Liver (tissue), 9 donors: ENCODE measurements around the gene ACACB. TPM values are rescaled to one million over a fixed set of nuclear protein-coding genes. Genes with fewer than 3 reads are reported as not detected.

ENCODE experiments used
- DNase-seq: peaks from one replicate; pipeline ENCODE4 v3.0.0-alpha.2; 2017; ENCODE audit warnings: low spot score
- H3K27ac ChIP-seq, 2 donors: one replicate each; pipeline ENCODE4 v1.7.0; 2013; ENCODE audit warnings: inconsistent platforms in 2 of 2, low read length in 2 of 2, control low read depth in 1 of 2, low read depth in 1 of 2, mild to moderate bottlenecking in 1 of 2
- H3K27me3 ChIP-seq, 4 donors: one replicate each; pipeline versions ENCODE4 v1.6.1 to v1.7.0; 2013; ENCODE audit warnings: low read length in 3 of 4, inconsistent platforms in 1 of 4, mild to moderate bottlenecking in 1 of 4, moderate library complexity in 1 of 4; ENCODE audit not compliant: control insufficient read depth in 4 of 4, insufficient read depth in 4 of 4
- H3K36me3 ChIP-seq, 4 donors: one replicate each; pipeline versions ENCODE4 v1.6.1 to v1.7.0; 2013; ENCODE audit warnings: low read length in 3 of 4, mild to moderate bottlenecking in 3 of 4, low read depth in 1 of 4, moderate library complexity in 1 of 4; ENCODE audit not compliant: control insufficient read depth in 4 of 4, insufficient read depth in 3 of 4
- H3K4me1 ChIP-seq, 4 donors: one replicate each; pipeline versions ENCODE4 v1.6.1 to v1.7.0; 2013; ENCODE audit warnings: low read length in 3 of 4, mild to moderate bottlenecking in 3 of 4, moderate library complexity in 1 of 4; ENCODE audit not compliant: control insufficient read depth in 4 of 4, insufficient read depth in 4 of 4
- H3K4me3 ChIP-seq, 3 donors: one replicate each; pipeline versions ENCODE4 v1.6.1 to v1.7.0; 2013; ENCODE audit warnings: low read length in 3 of 3, control low read depth in 1 of 3, low read depth in 1 of 3, mild to moderate bottlenecking in 1 of 3
- H3K9ac ChIP-seq, 2 donors: one replicate each; pipeline ENCODE4 v1.7.0; 2013; ENCODE audit warnings: low read length in 2 of 2, mild to moderate bottlenecking in 2 of 2, moderate library complexity in 2 of 2, control low read depth in 1 of 2, low read depth in 1 of 2
- H3K9me3 ChIP-seq, 4 donors: one replicate each; pipeline versions ENCODE4 v1.6.1 to v1.7.0; 2013; ENCODE audit warnings: low read length in 3 of 4; ENCODE audit not compliant: control insufficient read depth in 4 of 4
- EGR1 ChIP-seq, 2 donors: IDR thresholded peaks; 2 replicates each; pipeline ENCODE4 v1.6.1; 2016 to 2018; ENCODE audit warnings: antibody characterized with exemption in 2 of 2, low read depth in 2 of 2
- FOXA1 ChIP-seq: IDR thresholded peaks from 2 replicates; pipeline ENCODE4 v1.6.1; 2016; ENCODE audit warnings: antibody characterized with exemption
- FOXA2 ChIP-seq: IDR thresholded peaks from 2 replicates; pipeline ENCODE4 v1.6.1; 2016; ENCODE audit warnings: antibody characterized with exemption
- GABPA ChIP-seq, 2 donors: IDR thresholded peaks in 1 of 2; conservative IDR thresholded peaks in 1 of 2; 2 replicates each; pipeline ENCODE4 v1.6.1; 2016; ENCODE audit warnings: antibody characterized with exemption in 2 of 2, mild to moderate bottlenecking in 1 of 2, moderate library complexity in 1 of 2
- HNF4A ChIP-seq, 2 donors: conservative IDR thresholded peaks; 2 replicates each; pipeline ENCODE4 v1.6.1; 2016; ENCODE audit warnings: antibody characterized with exemption in 2 of 2, mild to moderate bottlenecking in 2 of 2
- JUND ChIP-seq, 2 donors: IDR thresholded peaks; 2 replicates each; pipeline ENCODE4 v1.6.1; 2016; ENCODE audit warnings: antibody characterized with exemption in 2 of 2
- NR2F2 ChIP-seq: IDR thresholded peaks from 2 replicates; pipeline ENCODE4 v1.6.1; 2016; ENCODE audit warnings: antibody characterized with exemption
- RAD21 ChIP-seq, 2 donors: IDR thresholded peaks; 2 replicates each; pipeline ENCODE4 v1.6.1; 2016; ENCODE audit warnings: antibody characterized with exemption in 2 of 2, mild to moderate bottlenecking in 2 of 2
- RXRA ChIP-seq, 2 donors: IDR thresholded peaks; 2 replicates each; pipeline ENCODE4 v1.6.1; 2017 to 2018; ENCODE audit warnings: antibody characterized with exemption in 2 of 2, mild to moderate bottlenecking in 1 of 2
- SP1 ChIP-seq: IDR thresholded peaks from 2 replicates; pipeline ENCODE4 v1.6.1; 2018; ENCODE audit warnings: antibody characterized with exemption, mild to moderate bottlenecking
- TAF1 ChIP-seq: conservative IDR thresholded peaks from 2 replicates; pipeline ENCODE4 v1.6.1; 2016; ENCODE audit warnings: antibody characterized with exemption, mild to moderate bottlenecking
- YY1 ChIP-seq: IDR thresholded peaks from 2 replicates; pipeline ENCODE4 v1.6.1; 2016; ENCODE audit warnings: antibody characterized with exemption, mild to moderate bottlenecking
- ZBTB33 ChIP-seq: IDR thresholded peaks from 2 replicates; pipeline ENCODE4 v1.6.1; 2016; ENCODE audit warnings: antibody characterized with exemption
- WGBS: extraction: QIAGEN DNeasy Blood & Tissue Kit; methylation state at CpG from one replicate; pipeline ENCODE4 v1.1.7; 2013; 5-methylcytosine and 5-hydroxymethylcytosine counted together
- polyA plus RNA-seq, 2 donors: library from polyadenylated mRNA; stranded (reverse) in 1 of 2; unstranded in 1 of 2; fragments of 200-250 nt in 1 of 2; fragments of >200 nt in 1 of 2; fragmentation: Nextera tagmentation in 1 of 2; extraction: Ambion mirVana in 1 of 2; gene quantifications; one replicate each; pipeline versions ENCODE4 v1.2.1 to v1.2.3, GENCODE V29; 2013 to 2015
- total RNA-seq, 2 donors: library from RNA; depleted of rRNA; stranded (reverse); fragments of >200 nt; gene quantifications; one replicate each; pipeline ENCODE4 v1.2.3, GENCODE V29; 2014
- TF ChIP-seq, protein P1 (sequence below): IDR thresholded peaks from 2 replicates; pipeline ENCODE4 v1.6.1; 2016; ENCODE audit warnings: antibody characterized with exemption
- TF ChIP-seq, protein P2 (sequence below): IDR thresholded peaks from 2 replicates; pipeline ENCODE4 v1.6.1; 2016; ENCODE audit warnings: antibody characterized with exemption, mild to moderate bottlenecking
- TF ChIP-seq, protein P3 (sequence below): fragments of 150-350 bp; IDR thresholded peaks from 2 replicates; pipeline ENCODE4 v1.5.1; 2017; ENCODE audit warnings: improper control_type of control experiment, low read depth, low read length; ENCODE audit not compliant: missing input control
- donor health status: healthy.
- donor health status: healthy.
- donor health status: healthy.
- donor health status: healthy.
- donor health status: healthy.

The ACACB gene
- total and polyA plus RNA-seq, 4 donors, result 12.9 to 288 (median 52.1) TPM

DNA sequence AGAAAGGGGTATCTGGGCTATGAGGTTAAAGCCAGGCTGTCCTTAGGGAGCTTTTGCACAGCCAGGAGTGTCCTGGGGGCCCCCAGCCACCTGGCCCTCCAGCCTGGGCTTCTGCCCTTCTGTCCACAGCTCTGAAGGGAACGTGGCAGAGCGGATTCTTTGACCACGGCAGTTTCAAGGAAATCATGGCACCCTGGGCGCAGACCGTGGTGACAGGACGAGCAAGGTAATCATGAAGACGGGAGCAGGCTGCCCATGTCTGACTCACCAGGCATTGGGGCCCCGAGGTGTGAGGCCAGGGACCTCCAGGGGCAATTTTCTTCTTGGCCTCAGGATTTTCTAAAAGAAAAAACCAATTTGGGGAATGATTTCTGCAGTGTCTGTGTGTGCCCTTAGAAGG is 139.6 kb downstream of the ACACB start:
- DNase-seq, result no peak
- no peak for TF ChIP-seq FOXA2
- WGBS, result 92% methylated on average over 8 of the region's 8 CpGs
- H3K27ac ChIP-seq, result no peak overlapping the region
- peaks cover 0 to 5% (median 0%) of the 10 kb centered on the region in 4 donors for H3K9me3 ChIP-seq
- peaks cover 9 to 94% (median 81%) of the 10 kb centered on the region in 4 donors for H3K36me3 ChIP-seq
- no peak overlapping the region for H3K4me3 ChIP-seq
- no peak overlapping the region for H3K9ac ChIP-seq
- no peaks in the 10 kb centered on the region for H3K4me1 ChIP-seq
- H3K27me3 ChIP-seq, result no peaks in the 10 kb centered on the region

DNA sequence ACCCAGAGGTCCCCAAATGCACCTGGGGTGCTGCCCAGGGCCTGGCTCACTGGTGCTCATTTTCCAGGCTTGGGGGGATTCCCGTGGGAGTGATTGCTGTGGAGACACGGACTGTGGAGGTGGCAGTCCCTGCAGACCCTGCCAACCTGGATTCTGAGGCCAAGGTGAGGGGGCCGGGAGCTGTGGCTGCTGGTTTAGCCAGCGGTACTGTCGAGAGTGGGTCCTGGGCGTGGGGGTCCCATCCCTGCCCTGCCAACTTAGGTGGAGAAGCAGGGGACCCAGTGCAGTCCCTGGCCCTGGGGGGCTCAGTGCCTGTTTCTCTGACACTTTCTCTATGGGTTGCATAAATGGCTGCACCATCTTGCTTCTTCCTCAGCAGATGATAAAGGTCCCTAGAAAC is 141.8 kb downstream of the ACACB start:
- DNase-seq, result no peak
- H3K27ac ChIP-seq, result no peak overlapping the region
- no peak overlapping the region for H3K9ac ChIP-seq
- H3K4me3 ChIP-seq, result no peak overlapping the region
- no peaks in the 10 kb centered on the region for H3K27me3 ChIP-seq
- H3K36me3 ChIP-seq, result peaks cover 13 to 82% (median 74%) of the 10 kb centered on the region in 4 donors
- WGBS, result 92% methylated on average over 6 of the region's 6 CpGs
- H3K4me1 ChIP-seq, result no peaks in the 10 kb centered on the region
- no peak for TF ChIP-seq EGR1 (IDR thresholded peaks at IDR 0.05; ENCODE audit: low read depth in 2 of 2)
- TF ChIP-seq ZBTB33, result no peak
- no peak for TF ChIP-seq HNF4A (conservative IDR thresholded peaks at IDR 0.05)
- TF ChIP-seq RXRA (IDR thresholded peaks at IDR 0.05), result no peak
- no peak for TF ChIP-seq SP1
- no peak for TF ChIP-seq FOXA1
- TF ChIP-seq, protein P1, sequence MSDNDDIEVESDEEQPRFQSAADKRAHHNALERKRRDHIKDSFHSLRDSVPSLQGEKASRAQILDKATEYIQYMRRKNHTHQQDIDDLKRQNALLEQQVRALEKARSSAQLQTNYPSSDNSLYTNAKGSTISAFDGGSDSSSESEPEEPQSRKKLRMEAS, result no peak
- no peak for TF ChIP-seq NR2F2
- TF ChIP-seq GABPA (IDR thresholded peaks at IDR 0.05 in 1 of 2, conservative IDR thresholded peaks at IDR 0.05 in 1 of 2), result no peak
- TF ChIP-seq YY1, result no peak
- no peak for TF ChIP-seq JUND (IDR thresholded peaks at IDR 0.05)
- no peak for TF ChIP-seq TAF1
- no peak for TF ChIP-seq FOXA2
- no peak for TF ChIP-seq RAD21 (IDR thresholded peaks at IDR 0.05)
- TF ChIP-seq, protein P2, sequence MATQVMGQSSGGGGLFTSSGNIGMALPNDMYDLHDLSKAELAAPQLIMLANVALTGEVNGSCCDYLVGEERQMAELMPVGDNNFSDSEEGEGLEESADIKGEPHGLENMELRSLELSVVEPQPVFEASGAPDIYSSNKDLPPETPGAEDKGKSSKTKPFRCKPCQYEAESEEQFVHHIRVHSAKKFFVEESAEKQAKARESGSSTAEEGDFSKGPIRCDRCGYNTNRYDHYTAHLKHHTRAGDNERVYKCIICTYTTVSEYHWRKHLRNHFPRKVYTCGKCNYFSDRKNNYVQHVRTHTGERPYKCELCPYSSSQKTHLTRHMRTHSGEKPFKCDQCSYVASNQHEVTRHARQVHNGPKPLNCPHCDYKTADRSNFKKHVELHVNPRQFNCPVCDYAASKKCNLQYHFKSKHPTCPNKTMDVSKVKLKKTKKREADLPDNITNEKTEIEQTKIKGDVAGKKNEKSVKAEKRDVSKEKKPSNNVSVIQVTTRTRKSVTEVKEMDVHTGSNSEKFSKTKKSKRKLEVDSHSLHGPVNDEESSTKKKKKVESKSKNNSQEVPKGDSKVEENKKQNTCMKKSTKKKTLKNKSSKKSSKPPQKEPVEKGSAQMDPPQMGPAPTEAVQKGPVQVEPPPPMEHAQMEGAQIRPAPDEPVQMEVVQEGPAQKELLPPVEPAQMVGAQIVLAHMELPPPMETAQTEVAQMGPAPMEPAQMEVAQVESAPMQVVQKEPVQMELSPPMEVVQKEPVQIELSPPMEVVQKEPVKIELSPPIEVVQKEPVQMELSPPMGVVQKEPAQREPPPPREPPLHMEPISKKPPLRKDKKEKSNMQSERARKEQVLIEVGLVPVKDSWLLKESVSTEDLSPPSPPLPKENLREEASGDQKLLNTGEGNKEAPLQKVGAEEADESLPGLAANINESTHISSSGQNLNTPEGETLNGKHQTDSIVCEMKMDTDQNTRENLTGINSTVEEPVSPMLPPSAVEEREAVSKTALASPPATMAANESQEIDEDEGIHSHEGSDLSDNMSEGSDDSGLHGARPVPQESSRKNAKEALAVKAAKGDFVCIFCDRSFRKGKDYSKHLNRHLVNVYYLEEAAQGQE, result no peak
- TF ChIP-seq, protein P3, sequence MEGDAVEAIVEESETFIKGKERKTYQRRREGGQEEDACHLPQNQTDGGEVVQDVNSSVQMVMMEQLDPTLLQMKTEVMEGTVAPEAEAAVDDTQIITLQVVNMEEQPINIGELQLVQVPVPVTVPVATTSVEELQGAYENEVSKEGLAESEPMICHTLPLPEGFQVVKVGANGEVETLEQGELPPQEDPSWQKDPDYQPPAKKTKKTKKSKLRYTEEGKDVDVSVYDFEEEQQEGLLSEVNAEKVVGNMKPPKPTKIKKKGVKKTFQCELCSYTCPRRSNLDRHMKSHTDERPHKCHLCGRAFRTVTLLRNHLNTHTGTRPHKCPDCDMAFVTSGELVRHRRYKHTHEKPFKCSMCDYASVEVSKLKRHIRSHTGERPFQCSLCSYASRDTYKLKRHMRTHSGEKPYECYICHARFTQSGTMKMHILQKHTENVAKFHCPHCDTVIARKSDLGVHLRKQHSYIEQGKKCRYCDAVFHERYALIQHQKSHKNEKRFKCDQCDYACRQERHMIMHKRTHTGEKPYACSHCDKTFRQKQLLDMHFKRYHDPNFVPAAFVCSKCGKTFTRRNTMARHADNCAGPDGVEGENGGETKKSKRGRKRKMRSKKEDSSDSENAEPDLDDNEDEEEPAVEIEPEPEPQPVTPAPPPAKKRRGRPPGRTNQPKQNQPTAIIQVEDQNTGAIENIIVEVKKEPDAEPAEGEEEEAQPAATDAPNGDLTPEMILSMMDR, result no peak
- peaks cover 0 to 5% (median 0%) of the 10 kb centered on the region in 4 donors for H3K9me3 ChIP-seq
